HepG2 (cell line): ENCODE data around the gene GUK1. TPM values are rescaled to one million over a fixed set of nuclear protein-coding genes. Genes with fewer than 3 reads are reported as not detected.

Source experiments
- BRD4 ChIP-seq: sonication (generic); formaldehyde crosslinking; IDR thresholded peaks from 2 replicates; pipeline ENCODE4 v1.4.0; 2020; ENCODE audit warnings: missing genetic modification reagents
- CAMTA2 ChIP-seq: sonication (generic); formaldehyde crosslinking; IDR thresholded peaks from 2 replicates; pipeline ENCODE4 v1.4.0; 2020; ENCODE audit warnings: mild to moderate bottlenecking, missing genetic modification reagents, borderline replicate concordance
- CHCHD3 ChIP-seq: sonication (generic); formaldehyde crosslinking; IDR thresholded peaks from 2 replicates; pipeline ENCODE4 v1.8.0; 2022; ENCODE audit warnings: mild to moderate bottlenecking, missing genetic modification reagents, moderate library complexity
- GMEB1 ChIP-seq: sonication (generic); formaldehyde crosslinking; IDR thresholded peaks from 2 replicates; pipeline ENCODE4 v1.5.1; 2020; ENCODE audit warnings: missing genetic modification reagents, mild to moderate bottlenecking, borderline replicate concordance
- LRRFIP1 ChIP-seq: sonication (generic); formaldehyde crosslinking; conservative IDR thresholded peaks from 2 replicates; pipeline ENCODE4 v1.4.0; 2020; ENCODE audit warnings: missing genetic modification reagents
- NR2F2 ChIP-seq: IDR thresholded peaks from 2 replicates; pipeline ENCODE4 v1.6.1; 2012; ENCODE audit warnings: low read depth, inconsistent platforms, borderline replicate concordance
- POLR2A ChIP-seq, 2 experiments: IDR thresholded peaks; 2 replicates each; pipeline ENCODE4 v1.6.1; 2011; ENCODE audit warnings: low read depth in 2 of 2, low read length in 2 of 2, mild to moderate bottlenecking in 1 of 2, moderate library complexity in 1 of 2; ENCODE audit not compliant: insufficient read depth in 1 of 2
- ZMYM2 ChIP-seq: sonication (generic); formaldehyde crosslinking; IDR thresholded peaks from 2 replicates; pipeline ENCODE4 v1.8.0; 2022; ENCODE audit warnings: mild to moderate bottlenecking, missing genetic modification reagents
- ZNF629 ChIP-seq: sonication (generic); formaldehyde crosslinking; conservative IDR thresholded peaks from 2 replicates; pipeline ENCODE4 v1.5.0; 2020; ENCODE audit warnings: missing genetic modification reagents
- ZNF768 ChIP-seq: sonication (generic); formaldehyde crosslinking; IDR thresholded peaks from 2 replicates; pipeline ENCODE4 v1.4.0; 2020; ENCODE audit warnings: missing genetic modification reagents
- polyA plus RNA-seq, 8 experiments: library from polyadenylated mRNA; depleted of rRNA in 3 of 8; stranded (reverse) in 7 of 8; unstranded in 1 of 8; fragments of >200 nt; fragmentation: Illumina TruSeq in 4 of 8; extraction: Trizol in 4 of 8; gene quantifications; 2 replicates each; pipeline versions ENCODE4 v1.2.1 to v1.2.3, GENCODE V29; 2011 to 2016; ENCODE audit warnings: low read depth in 4 of 8, missing spikeins in 1 of 8, mixed read lengths in 1 of 8; ENCODE audit not compliant: insufficient read depth in 1 of 8
- total RNA-seq, 5 experiments: library from RNA; depleted of rRNA; stranded (reverse); fragments of >200 nt; fragmentation: Illumina TruSeq; extraction: Trizol; gene quantifications; 2 replicates each; pipeline ENCODE4 v1.2.3, GENCODE V29; 2016; ENCODE audit warnings: low read depth in 1 of 5
- TF ChIP-seq, protein P1 (sequence below): IDR thresholded peaks from 2 replicates; pipeline ENCODE4 v1.6.1; 2016
- TF ChIP-seq, protein P2 (sequence below): IDR thresholded peaks from 2 replicates; pipeline ENCODE4 v1.6.1; 2016
- TF ChIP-seq, protein P3 (sequence below): sonication (generic); formaldehyde crosslinking; IDR thresholded peaks from 2 replicates; pipeline ENCODE4 v1.4.0; 2020; ENCODE audit warnings: mild to moderate bottlenecking, missing genetic modification reagents
- TF ChIP-seq, protein P4 (sequence below): sonication (generic); formaldehyde crosslinking; IDR thresholded peaks from 2 replicates; pipeline ENCODE4 v1.8.1; 2023; ENCODE audit warnings: mild to moderate bottlenecking, inconsistent platforms, moderate library complexity, missing genetic modification reagents, borderline replicate concordance

Gene GUK1
- total and polyA plus RNA-seq, 2 of the 13 experiments (the other 11 are each of a cell fraction or from before 2014, with no cell fraction given), result 116 to 154 TPM

GRCh38 chr1:228165372-228166169 is 25.5 kb downstream of the GUK1 start, which contains the start of gene IBA57 (continued):
- peak; percentile 97 for TF ChIP-seq GMEB1 (CRISPR knock-in tag)
- TF ChIP-seq, protein P1, sequence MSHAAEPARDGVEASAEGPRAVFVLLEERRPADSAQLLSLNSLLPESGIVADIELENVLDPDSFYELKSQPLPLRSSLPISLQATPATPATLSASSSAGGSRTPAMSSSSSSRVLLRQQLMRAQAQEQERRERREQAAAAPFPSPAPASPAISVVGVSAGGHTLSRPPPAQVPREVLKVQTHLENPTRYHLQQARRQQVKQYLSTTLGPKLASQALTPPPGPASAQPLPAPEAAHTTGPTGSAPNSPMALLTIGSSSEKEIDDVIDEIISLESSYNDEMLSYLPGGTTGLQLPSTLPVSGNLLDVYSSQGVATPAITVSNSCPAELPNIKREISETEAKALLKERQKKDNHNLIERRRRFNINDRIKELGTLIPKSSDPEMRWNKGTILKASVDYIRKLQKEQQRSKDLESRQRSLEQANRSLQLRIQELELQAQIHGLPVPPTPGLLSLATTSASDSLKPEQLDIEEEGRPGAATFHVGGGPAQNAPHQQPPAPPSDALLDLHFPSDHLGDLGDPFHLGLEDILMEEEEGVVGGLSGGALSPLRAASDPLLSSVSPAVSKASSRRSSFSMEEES (CRISPR knock-in tag), result peak; percentile 46; the same call in 1 of the 2 replicates
- no peak for TF ChIP-seq BRD4 (CRISPR knock-in tag)
- no peak for TF ChIP-seq CAMTA2 (CRISPR knock-in tag)
- TF ChIP-seq, protein P2, sequence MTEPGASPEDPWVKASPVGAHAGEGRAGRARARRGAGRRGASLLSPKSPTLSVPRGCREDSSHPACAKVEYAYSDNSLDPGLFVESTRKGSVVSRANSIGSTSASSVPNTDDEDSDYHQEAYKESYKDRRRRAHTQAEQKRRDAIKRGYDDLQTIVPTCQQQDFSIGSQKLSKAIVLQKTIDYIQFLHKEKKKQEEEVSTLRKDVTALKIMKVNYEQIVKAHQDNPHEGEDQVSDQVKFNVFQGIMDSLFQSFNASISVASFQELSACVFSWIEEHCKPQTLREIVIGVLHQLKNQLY (CRISPR knock-in tag), result peak; percentile 63; the same call in 1 of the 2 replicates
- TF ChIP-seq ZMYM2 (CRISPR knock-in tag), result no peak
- no peak for TF ChIP-seq NR2F2
- TF ChIP-seq, protein P3, sequence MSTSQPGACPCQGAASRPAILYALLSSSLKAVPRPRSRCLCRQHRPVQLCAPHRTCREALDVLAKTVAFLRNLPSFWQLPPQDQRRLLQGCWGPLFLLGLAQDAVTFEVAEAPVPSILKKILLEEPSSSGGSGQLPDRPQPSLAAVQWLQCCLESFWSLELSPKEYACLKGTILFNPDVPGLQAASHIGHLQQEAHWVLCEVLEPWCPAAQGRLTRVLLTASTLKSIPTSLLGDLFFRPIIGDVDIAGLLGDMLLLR, result no peak
- TF ChIP-seq POLR2A (IDR thresholded peaks at IDR 0.05; ENCODE audit: insufficient read depth in 1 of 2, low read depth in 2 of 2, low read length in 2 of 2), result peak in 1 of 2 experiments; percentile 73; a peak in 2 of 4 replicates
- TF ChIP-seq CHCHD3 (CRISPR knock-in tag), result no peak
- TF ChIP-seq LRRFIP1 (CRISPR knock-in tag), result no peak
- peak; percentile 30; the same call in 1 of the 2 replicates for TF ChIP-seq ZNF768 (CRISPR knock-in tag)
- TF ChIP-seq, protein P4, sequence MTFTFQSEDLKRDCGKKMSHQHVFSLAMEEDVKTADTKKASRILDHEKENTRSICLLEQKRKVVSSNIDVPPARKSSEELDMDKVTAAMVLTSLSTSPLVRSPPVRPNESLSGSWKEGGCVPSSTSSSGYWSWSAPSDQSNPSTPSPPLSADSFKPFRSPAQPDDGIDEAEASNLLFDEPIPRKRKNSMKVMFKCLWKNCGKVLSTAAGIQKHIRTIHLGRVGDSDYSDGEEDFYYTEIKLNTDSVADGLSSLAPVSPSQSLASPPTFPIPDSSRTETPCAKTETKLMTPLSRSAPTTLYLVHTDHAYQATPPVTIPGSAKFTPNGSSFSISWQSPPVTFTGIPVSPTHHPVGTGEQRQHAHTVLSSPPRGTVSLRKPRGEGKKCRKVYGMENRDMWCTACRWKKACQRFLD (CRISPR knock-in tag), result no peak
- TF ChIP-seq ZNF629 (CRISPR knock-in tag), result 0 out of 2 replicates have a peak, but pooled peaks have one; percentile 25
